ENCODE measurements around the gene MAZ.

The MAZ gene

GRCh38 chr16:29857133-29857760 is 50.9 kb downstream of the MAZ start:
- Mint-ChIP-seq H3K27me3 (no peaks in the 10 kb centered on the region), H3K36me3 (peaks cover 15% of the 10 kb centered on the region), H3K4me1 (peaks cover 8% of the 10 kb centered on the region), H3K27ac (no peak overlapping the region), H3K9me3 (no peaks in the 10 kb centered on the region), H3K4me3 (no peak overlapping the region)
- ATAC-seq (ENCODE audit: low read depth) (no peak), DNase-seq (ENCODE audit: low spot score in 2 of 2) (no peak)

GRCh38 chr16:29858149-29858849 is 52.0 kb downstream of the MAZ start:
- ATAC-seq (ENCODE audit: low read depth), result no peak
- H3K9me3 Mint-ChIP-seq, result no peaks in the 10 kb centered on the region
- H3K4me1 Mint-ChIP-seq, result peaks cover 13% of the 10 kb centered on the region
- no peaks in the 10 kb centered on the region for H3K27me3 Mint-ChIP-seq
- H3K36me3 Mint-ChIP-seq, result peaks cover 15% of the 10 kb centered on the region
- no peak for DNase-seq (ENCODE audit: low spot score in 2 of 2)
- no peak overlapping the region for H3K27ac Mint-ChIP-seq
- no peak overlapping the region for H3K4me3 Mint-ChIP-seq

- H3K4me1 Mint-ChIP-seq, result peaks cover 13% of the 10 kb centered on the region
- H3K9me3 Mint-ChIP-seq, result no peaks in the 10 kb centered on the region
- H3K4me3 Mint-ChIP-seq, result no peak overlapping the region
- H3K27ac Mint-ChIP-seq, result no peak overlapping the region
- DNase-seq (ENCODE audit: low spot score in 2 of 2), result no peak
- H3K36me3 Mint-ChIP-seq, result peaks cover 15% of the 10 kb centered on the region
- no peaks in the 10 kb centered on the region for H3K27me3 Mint-ChIP-seq
- ATAC-seq (ENCODE audit: low read depth), result no peak
Observed at GRCh38 chr16:29858974-29859373, 52.6 kb downstream of the MAZ start.

- Mint-ChIP-seq H3K4me3 (no peak overlapping the region), H3K9me3 (no peaks in the 10 kb centered on the region), H3K27ac (no peak overlapping the region), H3K36me3 (peaks cover 15% of the 10 kb centered on the region), H3K4me1 (peaks cover 13% of the 10 kb centered on the region), H3K27me3 (peaks cover 4% of the 10 kb centered on the region)
- ATAC-seq (ENCODE audit: low read depth), result no peak
- DNase-seq (ENCODE audit: low spot score in 2 of 2), result no peak
Observed at GRCh38 chr16:29860218-29860617, 53.9 kb downstream of the MAZ start.

All from memory B cell (primary cell).